Measurements from ENCODE around the gene IL1RAPL1.

DNA sequence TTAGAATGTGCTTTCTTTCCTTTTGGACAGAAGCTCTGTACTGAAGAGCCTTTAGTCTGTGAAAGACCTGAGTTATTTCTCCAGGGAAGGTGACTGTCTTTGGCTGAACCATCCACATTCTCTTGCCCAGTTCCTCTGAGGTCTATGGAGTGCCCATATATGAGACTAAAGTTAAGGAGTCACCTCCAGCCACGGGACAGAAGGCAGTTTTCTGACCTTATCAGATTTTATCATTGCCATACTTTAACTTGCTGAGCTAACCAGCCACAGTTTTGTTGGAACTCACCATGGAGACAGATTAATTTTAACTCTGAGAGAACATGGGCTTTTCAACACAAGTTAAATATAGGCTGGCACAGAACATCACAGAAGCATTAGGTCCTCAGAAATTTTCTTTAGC is 26.3 kb downstream of the IL1RAPL1 start:
- no peak for TF ChIP-seq ZNF274 (IDR thresholded peaks at IDR 0.05; ENCODE audit: low read depth, low read length)
- no peak for TF ChIP-seq YY1 (IDR thresholded peaks at IDR 0.05; ENCODE audit: insufficient read depth, insufficient read length)

All from NT2/D1 (cell line).